ENCODE results near the gene C19orf38. TPM values are rescaled to one million over a fixed set of nuclear protein-coding genes. Genes with fewer than 3 reads are reported as not detected.

The C19orf38 gene
- total and polyA plus RNA-seq, 2 of the 4 experiments (the other 2 are of a cell fraction), result 0.18 to 0.19 TPM

GRCh38 chr19:10816691-10817090 is 31.5 kb upstream of the C19orf38 start:
- H2BK15ac ChIP-seq (ENCODE audit: low read depth, low read length), result peak overlapping the region; percentile 68; the same call in 2 of the 3 replicates
- H2BK120ac ChIP-seq (ENCODE audit: low read depth, low read length), result peak overlapping the region; percentile 82
- peak overlapping the region; percentile 29 for H2AFZ ChIP-seq (replicated peaks; ENCODE audit: low read length, poor library complexity)
- POLR2A ChIA-PET (ENCODE audit: unreplicated experiment), result no interaction called here
- peak overlapping the region; percentile 99 for H2AK5ac ChIP-seq (ENCODE audit: low read depth, low read length)
- H3K56ac ChIP-seq (ENCODE audit: extremely low read depth, insufficient read depth, low read length), result peak overlapping the region; percentile 97
- H3K18ac ChIP-seq (ENCODE audit: low read depth, low read length), result peak overlapping the region; percentile 54
- DNase-seq (no peak), ATAC-seq (ENCODE audit: low read depth) (no peak)
- H3K14ac ChIP-seq (replicated peaks; ENCODE audit: low read depth, low read length), result peak overlapping the region; percentile 98
- intact Hi-C loops (cut with micrococcal nuclease), result loop anchor here (1.0 kb wide), 1 partner anchor 99 kb away; no protein-coding TSS in a partner anchor
- peak overlapping the region; percentile 98 for H2BK5ac ChIP-seq (ENCODE audit: low read depth, low read length, poor library complexity, severe bottlenecking)
- H3K79me1 ChIP-seq (ENCODE audit: low read depth in 1 of 2, low read length in 2 of 2), result peaks cover 26 to 83% of the 10 kb centered on the region in 2 experiments; a peak in 3 of 4 replicates
- peak overlapping the region; percentile 63 for H3K4me3 ChIP-seq (ENCODE audit: insufficient read depth, low read depth, low read length)
- H4K20me1 ChIP-seq (ENCODE audit: insufficient read depth, low read length), result peaks cover 3% of the 10 kb centered on the region
- peak overlapping the region; percentile 69 for H4K5ac ChIP-seq (ENCODE audit: low read depth, low read length)
- H3K9me3 ChIP-seq (ENCODE audit: control insufficient read depth, insufficient read depth, low read length), result no peaks in the 10 kb centered on the region
- H3K23ac ChIP-seq (ENCODE audit: low read depth, low read length), result peak overlapping the region; percentile 95
- no peak for TF ChIP-seq CEBPB (IDR thresholded peaks at IDR 0.05; ENCODE audit: low read depth, low read length)
- TF ChIP-seq SMC3 (IDR thresholded peaks at IDR 0.05; ENCODE audit: low read depth, low read length), result no peak
- TF ChIP-seq POLR2A (IDR thresholded peaks at IDR 0.05; ENCODE audit: low read depth, low read length), result no peak
- no peak for TF ChIP-seq RAD21 (IDR thresholded peaks at IDR 0.05; ENCODE audit: low read length)
- TF ChIP-seq FOS (IDR thresholded peaks at IDR 0.05; ENCODE audit: low read depth, low read length), result no peak
- TF ChIP-seq MAZ (IDR thresholded peaks at IDR 0.05; ENCODE audit: borderline replicate concordance, low read depth, low read length), result no peak
- no peak for TF ChIP-seq NFE2L2 (IDR thresholded peaks at IDR 0.05; ENCODE audit: low read depth, low read length)
- no peak for TF ChIP-seq RFX5 (IDR thresholded peaks at IDR 0.05; ENCODE audit: low read depth, low read length)
- TF ChIP-seq RCOR1 (IDR thresholded peaks at IDR 0.05; ENCODE audit: insufficient replicate concordance, low read length), result no peak
- TF ChIP-seq MAFK (IDR thresholded peaks at IDR 0.05; ENCODE audit: low read depth, low read length), result no peak
- TF ChIP-seq CTCF (conservative IDR thresholded peaks at IDR 0.05; ENCODE audit: low read depth, low read length), result no peak
- TF ChIP-seq USF2 (IDR thresholded peaks at IDR 0.05; ENCODE audit: low read depth, low read length), result no peak
- 8% methylated on average over 7 of the region's 11 CpGs; no CpG with 5 or more reads in 1 of the 2 experiments for WGBS, 2 experiments (ENCODE audit: extremely low coverage in 2 of 2, insufficient read length in 1 of 2)
- H3K27me3 ChIP-seq (ENCODE audit: control insufficient read depth, insufficient read depth, low read length), result no peaks in the 10 kb centered on the region
- H4K91ac ChIP-seq (ENCODE audit: insufficient read depth, low read depth, low read length), result peak overlapping the region; percentile 98
- peak overlapping the region; percentile 96 for H3K4me2 ChIP-seq (ENCODE audit: low read depth, low read length)
- H3K9ac ChIP-seq (ENCODE audit: low read depth, low read length), result peak overlapping the region; percentile 94
- H2AK9ac ChIP-seq (replicated peaks; ENCODE audit: low read depth, low read length, poor library complexity), result peak overlapping the region; percentile 100
- H2BK20ac ChIP-seq (ENCODE audit: low read depth, low read length), result peak overlapping the region; percentile 36
- peak overlapping the region; percentile 99 for H3K4ac ChIP-seq (ENCODE audit: low read depth, low read length)
- dilution Hi-C loops (cut with HindIII; ENCODE audit: low sequenced_read_pairs, unreplicated experiment), result no loop called here
- peaks cover 24% of the 10 kb centered on the region for H3K9me1 ChIP-seq (ENCODE audit: insufficient read depth, low read length)
- H4K8ac ChIP-seq (ENCODE audit: low read depth in 2 of 2, low read length in 2 of 2), result peak overlapping the region; percentile 91 to 97
- CTCF ChIA-PET, result no interaction called here
- in situ Hi-C loops (cut with MboI; ENCODE audit: low sequenced_read_pairs), result no loop called here
- BruUV-seq (replicated peaks), result no TSS peak
- peak overlapping the region; percentile 98 for H3K27ac ChIP-seq (ENCODE audit: insufficient read depth, low read length)
- peaks cover 52% of the 10 kb centered on the region for H3K36me3 ChIP-seq (ENCODE audit: control insufficient read depth, insufficient read depth, low read length)
- peaks cover 33% of the 10 kb centered on the region for H3K4me1 ChIP-seq (ENCODE audit: control insufficient read depth, insufficient read depth, low read length)

Data from IMR-90 (cell line).